Brain microvascular endothelial cell (primary cell): ENCODE data around the gene FXYD6.

ENCODE experiments used
- DNase-seq: peaks from one replicate; pipeline ENCODE4 v3.0.0-alpha.2; 2020
- H3K27ac ChIP-seq: fragments of 250-450 bp; sonication (Bioruptor Pico); 2 replicates; pipeline ENCODE4 v1.5.1; 2020; ENCODE audit warnings: mild to moderate bottlenecking, moderate library complexity
- H3K27me3 ChIP-seq: fragments of 250-450 bp; sonication (Bioruptor Pico); replicated peaks from 2 replicates; pipeline ENCODE4 v1.5.1; 2020; ENCODE audit warnings: mild to moderate bottlenecking
- H3K36me3 ChIP-seq: fragments of 250-450 bp; sonication (Bioruptor Pico); replicated peaks from 2 replicates; pipeline ENCODE4 v1.5.1; 2020; ENCODE audit warnings: mild to moderate bottlenecking
- H3K4me3 ChIP-seq: 2 replicates; pipeline ENCODE4 v1.5.1; 2011; ENCODE audit warnings: low read depth, mild to moderate bottlenecking, control low read depth, low read length, moderate library complexity
- in situ Hi-C: cut with HindIII; loops from 2 replicates; pipeline ENCODE4 v1.10.0; 2017; ENCODE audit warnings: low sequenced_read_pairs, low pct_ligation_motif_present
- TF ChIP-seq, protein P1 (sequence below): IDR thresholded peaks from 2 replicates; pipeline ENCODE4 v1.5.1; 2011; ENCODE audit warnings: low read depth, mild to moderate bottlenecking, moderate library complexity, low read length, control low read depth, inconsistent platforms; ENCODE audit errors: missing control alignments

FXYD6 gene

DNA sequence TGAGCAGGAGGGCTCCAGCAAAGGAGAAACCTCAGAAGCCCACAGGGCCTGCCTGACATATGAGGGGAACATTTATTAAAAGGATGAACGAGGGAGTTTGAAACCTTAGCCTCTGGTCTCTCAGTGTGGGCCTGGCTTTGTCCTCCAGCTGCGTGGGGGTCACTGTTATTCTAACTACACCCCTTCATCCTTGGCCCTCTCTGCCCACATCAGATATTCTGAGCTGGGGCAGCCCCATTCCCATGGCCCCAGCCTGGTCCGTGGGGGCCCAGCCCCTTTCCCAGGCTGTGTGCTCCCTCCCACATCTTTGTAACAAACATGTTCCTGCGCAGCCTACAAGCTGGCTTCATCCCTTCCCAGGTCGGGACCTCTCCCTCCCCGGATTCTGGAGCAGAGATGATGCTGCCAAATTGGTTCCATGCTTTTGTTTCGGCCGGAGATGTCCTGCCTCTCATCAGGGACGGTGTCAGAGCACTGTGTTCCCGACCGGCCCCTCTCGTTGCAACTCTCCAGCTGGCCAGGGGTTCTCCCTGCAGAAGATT, 4.0 kb downstream of the FXYD6 start:
- Histone ChIP-seq H3K36me3 (no peaks in the 10 kb centered on the region), H3K27ac (no peak overlapping the region), H3K27me3 (peaks cover 55% of the 10 kb centered on the region), H3K4me3 (no peak overlapping the region)
- in situ Hi-C loops = no loop called here
- no peak for DNase-seq
- TF ChIP-seq, protein P1, sequence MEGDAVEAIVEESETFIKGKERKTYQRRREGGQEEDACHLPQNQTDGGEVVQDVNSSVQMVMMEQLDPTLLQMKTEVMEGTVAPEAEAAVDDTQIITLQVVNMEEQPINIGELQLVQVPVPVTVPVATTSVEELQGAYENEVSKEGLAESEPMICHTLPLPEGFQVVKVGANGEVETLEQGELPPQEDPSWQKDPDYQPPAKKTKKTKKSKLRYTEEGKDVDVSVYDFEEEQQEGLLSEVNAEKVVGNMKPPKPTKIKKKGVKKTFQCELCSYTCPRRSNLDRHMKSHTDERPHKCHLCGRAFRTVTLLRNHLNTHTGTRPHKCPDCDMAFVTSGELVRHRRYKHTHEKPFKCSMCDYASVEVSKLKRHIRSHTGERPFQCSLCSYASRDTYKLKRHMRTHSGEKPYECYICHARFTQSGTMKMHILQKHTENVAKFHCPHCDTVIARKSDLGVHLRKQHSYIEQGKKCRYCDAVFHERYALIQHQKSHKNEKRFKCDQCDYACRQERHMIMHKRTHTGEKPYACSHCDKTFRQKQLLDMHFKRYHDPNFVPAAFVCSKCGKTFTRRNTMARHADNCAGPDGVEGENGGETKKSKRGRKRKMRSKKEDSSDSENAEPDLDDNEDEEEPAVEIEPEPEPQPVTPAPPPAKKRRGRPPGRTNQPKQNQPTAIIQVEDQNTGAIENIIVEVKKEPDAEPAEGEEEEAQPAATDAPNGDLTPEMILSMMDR = no peak

DNA sequence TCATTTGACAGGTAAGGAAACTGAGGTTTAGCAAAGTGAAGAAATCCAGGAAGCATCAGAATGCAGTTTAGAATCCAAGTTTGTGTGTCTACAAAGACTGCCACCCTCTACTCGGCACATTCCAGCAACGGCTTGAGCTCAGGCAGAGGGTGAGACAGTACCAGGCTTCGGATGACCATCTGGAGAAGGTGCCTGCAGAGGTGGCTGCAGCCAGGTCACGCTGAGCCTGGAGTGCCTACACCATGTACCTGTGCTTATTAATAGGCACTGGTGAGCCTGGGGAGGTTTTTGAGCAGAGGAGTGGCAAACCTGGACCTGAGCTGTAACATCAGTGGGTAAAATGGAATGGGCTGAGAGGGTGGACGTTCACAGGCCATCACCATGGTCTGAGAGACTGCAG, 4.7 kb downstream of the FXYD6 start:
- in situ Hi-C loops = no loop called here
- H3K36me3 ChIP-seq = no peaks in the 10 kb centered on the region
- TF ChIP-seq, protein P1 = no peak
- H3K27ac ChIP-seq = no peak overlapping the region
- DNase-seq = no peak
- H3K27me3 ChIP-seq = peaks cover 48% of the 10 kb centered on the region
- no peak overlapping the region for H3K4me3 ChIP-seq

DNA sequence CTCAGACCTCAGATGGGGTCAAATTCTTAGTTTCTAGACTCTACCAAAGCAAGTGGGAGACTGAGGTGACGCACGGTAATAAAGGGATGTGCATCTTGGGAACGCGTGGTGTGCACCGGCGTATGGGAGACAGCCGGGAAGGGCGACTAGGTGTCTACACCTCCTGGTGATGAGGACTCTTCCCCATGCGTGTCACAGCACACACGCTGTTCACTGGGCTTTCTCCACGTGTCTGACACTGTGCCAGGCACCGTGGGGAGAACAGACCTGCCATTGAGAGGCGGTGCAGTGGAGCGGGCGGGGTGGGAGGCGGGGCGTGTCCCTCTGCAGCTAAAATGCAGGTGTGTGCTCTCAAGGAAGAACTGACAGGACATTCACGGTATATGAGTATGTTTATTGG, 5.3 kb downstream of the FXYD6 start:
- Histone ChIP-seq H3K36me3 (no peaks in the 10 kb centered on the region), H3K27me3 (peaks cover 44% of the 10 kb centered on the region), H3K4me3 (no peak overlapping the region), H3K27ac (no peak overlapping the region)
- DNase-seq = no peak
- TF ChIP-seq, protein P1 = no peak
- in situ Hi-C loops = no loop called here

DNA sequence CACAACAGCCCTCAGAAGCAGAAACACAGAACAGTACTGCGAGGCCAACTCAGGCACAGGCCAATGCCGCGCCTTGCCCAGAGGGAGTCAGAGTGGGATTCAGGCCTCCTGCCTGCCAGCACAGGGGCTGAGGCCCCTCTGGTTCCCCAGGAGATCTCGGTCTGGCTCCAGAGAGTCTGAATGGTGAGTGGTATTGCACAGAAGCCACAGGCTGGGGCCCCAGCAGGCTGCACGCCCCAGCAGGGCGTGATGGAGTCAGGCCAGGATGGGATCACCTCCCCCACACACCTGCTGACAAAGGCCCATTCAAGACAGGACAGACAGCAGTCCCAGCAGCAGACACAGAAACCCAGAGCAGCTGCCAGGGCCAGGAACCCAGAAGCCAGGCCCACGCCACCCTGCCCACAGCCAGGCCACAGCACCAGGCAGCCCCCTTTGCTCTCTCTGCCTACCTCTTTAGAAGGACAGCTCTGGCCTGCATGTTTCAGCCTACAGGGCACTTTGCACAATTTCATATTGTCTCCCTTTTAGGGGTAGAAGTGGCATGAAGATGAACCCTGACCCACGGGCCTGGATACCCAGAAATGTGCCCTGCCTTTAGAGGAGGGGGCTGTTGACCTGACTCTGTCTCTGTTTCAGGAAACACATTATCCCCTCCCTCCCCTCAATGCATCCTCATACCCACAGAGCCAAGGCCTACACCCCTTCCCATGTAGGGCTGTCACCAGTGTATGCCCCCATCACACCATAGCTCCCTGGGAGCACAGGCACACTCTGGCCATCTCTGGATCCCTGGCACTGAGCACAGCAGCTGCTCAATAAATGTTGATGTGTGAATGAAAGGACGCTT, 6.1 kb downstream of the FXYD6 start:
- no peaks in the 10 kb centered on the region for H3K36me3 ChIP-seq
- H3K4me3 ChIP-seq = no peak overlapping the region
- TF ChIP-seq, protein P1 = no peak
- no peak for DNase-seq
- no peak overlapping the region for H3K27ac ChIP-seq
- peaks cover 35% of the 10 kb centered on the region for H3K27me3 ChIP-seq
- in situ Hi-C loops = no loop called here

DNA sequence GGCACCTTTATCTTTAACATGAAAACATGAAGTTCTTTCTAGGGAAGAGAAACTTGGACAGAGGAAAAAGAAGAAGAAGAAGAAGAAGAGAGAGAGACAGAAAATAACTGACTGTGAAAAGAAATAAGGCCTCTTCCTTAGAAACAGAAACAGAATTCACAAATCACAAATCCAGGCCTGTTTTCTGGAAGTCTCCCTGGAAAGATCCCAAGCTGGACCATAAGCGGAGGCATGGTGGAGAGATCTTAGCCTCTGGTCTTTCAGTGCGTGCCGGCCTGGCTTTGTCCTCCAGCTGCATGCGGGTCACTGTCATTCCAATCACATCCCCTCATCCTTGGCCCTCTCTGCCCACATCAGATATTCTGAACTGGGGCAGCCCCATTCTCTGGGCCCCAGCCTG, 6.9 kb downstream of the FXYD6 start:
- H3K27me3 ChIP-seq = peaks cover 30% of the 10 kb centered on the region
- no peak for DNase-seq
- H3K27ac ChIP-seq = no peak overlapping the region
- no peaks in the 10 kb centered on the region for H3K36me3 ChIP-seq
- no peak overlapping the region for H3K4me3 ChIP-seq
- in situ Hi-C loops = no loop called here
- TF ChIP-seq, protein P1 = no peak
